GM12878 (cell line): Measurements from ENCODE around the gene RIMBP2.

ENCODE experiments used
- CBX5 ChIP-seq: sonication (generic); IDR thresholded peaks from 2 replicates; pipeline ENCODE4 v1.6.1; 2016; ENCODE audit warnings: low read depth, moderate library complexity, mild to moderate bottlenecking, inconsistent platforms
- HCFC1 ChIP-seq: fragments of 150-350 bp; IDR thresholded peaks from 2 replicates; pipeline ENCODE4 v1.6.1; 2014; ENCODE audit warnings: low read length
- IKZF1 ChIP-seq: fragments of 450-650 bp; conservative IDR thresholded peaks from 2 replicates; pipeline ENCODE4 v1.6.1; 2017; ENCODE audit warnings: antibody characterized with exemption, mild to moderate bottlenecking
- KAT2A ChIP-seq: conservative IDR thresholded peaks from 2 replicates; pipeline ENCODE4 v1.6.1; 2011; ENCODE audit warnings: low read depth, low read length; ENCODE audit not compliant: control insufficient read depth
- RAD51 ChIP-seq: fragments of 450-650 bp; IDR thresholded peaks from 2 replicates; pipeline ENCODE4 v1.6.1; 2016; ENCODE audit warnings: moderate library complexity, mild to moderate bottlenecking, inconsistent platforms
- RCOR1 ChIP-seq: conservative IDR thresholded peaks from 2 replicates; pipeline ENCODE4 v1.6.1; 2012; ENCODE audit warnings: low read depth, low read length, improper control_type of control experiment
- SIN3A ChIP-seq: IDR thresholded peaks from 2 replicates; pipeline ENCODE4 v1.6.1; 2012; ENCODE audit warnings: low read depth, low read length, improper control_type of control experiment
- SMC3 ChIP-seq: IDR thresholded peaks from 2 replicates; pipeline ENCODE4 v1.6.1; 2011; ENCODE audit warnings: low read length, improper control_type of control experiment, borderline replicate concordance
- TF ChIP-seq, protein P1 (sequence below): IDR thresholded peaks from 2 replicates; pipeline ENCODE4 v1.6.1; 2012; ENCODE audit warnings: low read depth, low read length, improper control_type of control experiment
- TF ChIP-seq, protein P2 (sequence below), 3 experiments: IDR thresholded peaks in 2 of 3; conservative IDR thresholded peaks in 1 of 3; 2 replicates each; pipeline ENCODE4 v1.5.1; 2011; ENCODE audit warnings: low read depth in 3 of 3, low read length in 3 of 3, mild to moderate bottlenecking in 3 of 3, control low read depth in 2 of 3, moderate library complexity in 2 of 3, inconsistent platforms in 1 of 3, mixed read lengths in 1 of 3; ENCODE audit not compliant: control insufficient read depth in 2 of 3, insufficient read depth in 1 of 3; ENCODE audit errors: extremely low read depth in 1 of 3

DNA sequence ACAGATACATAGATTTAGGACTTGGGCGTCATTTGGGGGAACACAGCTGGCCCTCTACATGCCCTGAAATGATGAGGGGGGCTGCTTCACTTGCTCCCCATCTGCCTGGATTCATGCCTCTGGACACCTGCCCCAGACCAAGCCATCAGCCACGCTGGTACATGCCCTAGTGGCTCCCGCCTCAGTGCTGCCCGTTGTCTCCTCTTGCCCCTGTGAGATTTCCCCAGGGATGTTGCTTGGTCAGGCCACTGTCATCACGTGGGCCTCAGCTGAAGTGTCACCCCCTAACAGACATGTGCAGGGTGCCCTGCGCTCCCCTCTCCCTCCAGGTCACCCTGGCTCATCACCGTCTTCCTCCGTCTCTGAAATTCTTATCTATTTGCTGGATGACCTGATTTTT is 220.9 kb downstream of the RIMBP2 start:
- TF ChIP-seq, protein P1, sequence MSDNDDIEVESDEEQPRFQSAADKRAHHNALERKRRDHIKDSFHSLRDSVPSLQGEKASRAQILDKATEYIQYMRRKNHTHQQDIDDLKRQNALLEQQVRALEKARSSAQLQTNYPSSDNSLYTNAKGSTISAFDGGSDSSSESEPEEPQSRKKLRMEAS: no peak
- TF ChIP-seq, protein P2, sequence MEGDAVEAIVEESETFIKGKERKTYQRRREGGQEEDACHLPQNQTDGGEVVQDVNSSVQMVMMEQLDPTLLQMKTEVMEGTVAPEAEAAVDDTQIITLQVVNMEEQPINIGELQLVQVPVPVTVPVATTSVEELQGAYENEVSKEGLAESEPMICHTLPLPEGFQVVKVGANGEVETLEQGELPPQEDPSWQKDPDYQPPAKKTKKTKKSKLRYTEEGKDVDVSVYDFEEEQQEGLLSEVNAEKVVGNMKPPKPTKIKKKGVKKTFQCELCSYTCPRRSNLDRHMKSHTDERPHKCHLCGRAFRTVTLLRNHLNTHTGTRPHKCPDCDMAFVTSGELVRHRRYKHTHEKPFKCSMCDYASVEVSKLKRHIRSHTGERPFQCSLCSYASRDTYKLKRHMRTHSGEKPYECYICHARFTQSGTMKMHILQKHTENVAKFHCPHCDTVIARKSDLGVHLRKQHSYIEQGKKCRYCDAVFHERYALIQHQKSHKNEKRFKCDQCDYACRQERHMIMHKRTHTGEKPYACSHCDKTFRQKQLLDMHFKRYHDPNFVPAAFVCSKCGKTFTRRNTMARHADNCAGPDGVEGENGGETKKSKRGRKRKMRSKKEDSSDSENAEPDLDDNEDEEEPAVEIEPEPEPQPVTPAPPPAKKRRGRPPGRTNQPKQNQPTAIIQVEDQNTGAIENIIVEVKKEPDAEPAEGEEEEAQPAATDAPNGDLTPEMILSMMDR (IDR thresholded peaks at IDR 0.05 in 2 of 3, conservative IDR thresholded peaks at IDR 0.05 in 1 of 3; ENCODE audit: control insufficient read depth in 2 of 3, extremely low read depth in 1 of 3, insufficient read depth in 1 of 3, low read depth in 3 of 3, low read length in 3 of 3): no peak
- no peak for TF ChIP-seq HCFC1
- TF ChIP-seq RAD51: no peak
- no peak for TF ChIP-seq RCOR1
- TF ChIP-seq SIN3A: no peak
- no peak for TF ChIP-seq CBX5
- no peak for TF ChIP-seq IKZF1
- TF ChIP-seq KAT2A: no peak
- no peak for TF ChIP-seq SMC3
